Measurements from ENCODE around the gene PLXNA3.

PLXNA3 gene

GRCh38 chrX:154458954-154459778, 1.1 kb downstream of the PLXNA3 start:
- no peak for DNase-seq (ENCODE audit: low read depth)

DNA sequence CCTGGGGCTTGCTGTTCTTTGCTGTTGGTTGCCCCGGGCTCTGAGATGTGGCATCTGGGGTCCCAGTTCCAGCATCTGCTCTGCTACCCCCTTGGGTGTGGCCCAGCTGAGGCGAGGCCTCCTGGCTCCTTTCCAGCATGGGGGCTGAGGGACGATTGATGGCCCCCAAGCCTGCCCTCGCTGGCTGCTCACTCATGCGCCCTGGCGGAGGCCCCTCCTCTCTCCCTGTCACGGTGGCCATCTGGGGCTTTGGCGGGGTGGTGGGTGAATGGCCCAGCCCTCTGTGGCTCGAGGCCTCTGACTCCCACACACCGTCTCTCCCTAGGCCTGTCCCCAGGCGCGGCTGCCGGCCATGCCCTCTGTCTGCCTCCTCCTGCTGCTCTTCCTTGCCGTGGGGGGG, 1.8 kb downstream of the PLXNA3 start:
- DNase-seq (ENCODE audit: low read depth): no peak

DNA sequence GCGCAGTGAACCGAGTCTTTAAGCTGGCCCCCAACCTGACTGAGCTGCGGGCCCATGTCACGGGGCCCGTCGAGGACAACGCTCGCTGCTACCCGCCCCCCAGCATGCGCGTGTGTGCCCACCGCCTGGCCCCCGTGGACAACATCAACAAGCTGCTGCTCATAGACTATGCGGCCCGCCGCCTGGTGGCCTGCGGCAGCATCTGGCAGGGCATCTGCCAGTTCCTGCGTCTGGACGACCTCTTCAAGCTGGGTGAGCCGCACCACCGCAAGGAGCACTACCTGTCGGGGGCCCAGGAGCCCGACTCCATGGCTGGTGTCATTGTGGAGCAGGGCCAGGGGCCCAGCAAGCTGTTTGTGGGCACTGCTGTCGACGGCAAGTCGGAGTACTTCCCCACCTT, 2.2 kb downstream of the PLXNA3 start:
- DNase-seq (ENCODE audit: low read depth): no peak

DNA sequence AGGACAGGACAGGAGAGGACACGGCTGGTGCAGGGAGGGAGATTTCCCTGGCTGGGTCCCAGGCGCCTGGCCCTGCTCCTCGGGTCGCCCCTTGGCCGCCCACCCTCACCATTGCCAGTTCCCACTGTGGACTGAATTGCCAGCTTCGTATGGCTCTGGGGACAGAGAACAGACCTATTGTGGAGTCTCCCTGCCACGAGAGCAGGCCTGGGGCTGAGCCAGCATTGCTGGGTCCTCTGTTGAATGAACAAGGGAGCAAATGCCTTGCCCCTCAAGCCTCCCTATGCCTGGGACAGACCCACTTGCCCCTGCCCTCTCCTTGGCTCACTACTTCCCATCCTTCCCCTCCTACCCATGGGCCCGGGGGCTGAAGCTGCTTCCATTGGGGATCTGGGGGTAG, 4.3 kb downstream of the PLXNA3 start:
- no peak for DNase-seq (ENCODE audit: low read depth)

DNA sequence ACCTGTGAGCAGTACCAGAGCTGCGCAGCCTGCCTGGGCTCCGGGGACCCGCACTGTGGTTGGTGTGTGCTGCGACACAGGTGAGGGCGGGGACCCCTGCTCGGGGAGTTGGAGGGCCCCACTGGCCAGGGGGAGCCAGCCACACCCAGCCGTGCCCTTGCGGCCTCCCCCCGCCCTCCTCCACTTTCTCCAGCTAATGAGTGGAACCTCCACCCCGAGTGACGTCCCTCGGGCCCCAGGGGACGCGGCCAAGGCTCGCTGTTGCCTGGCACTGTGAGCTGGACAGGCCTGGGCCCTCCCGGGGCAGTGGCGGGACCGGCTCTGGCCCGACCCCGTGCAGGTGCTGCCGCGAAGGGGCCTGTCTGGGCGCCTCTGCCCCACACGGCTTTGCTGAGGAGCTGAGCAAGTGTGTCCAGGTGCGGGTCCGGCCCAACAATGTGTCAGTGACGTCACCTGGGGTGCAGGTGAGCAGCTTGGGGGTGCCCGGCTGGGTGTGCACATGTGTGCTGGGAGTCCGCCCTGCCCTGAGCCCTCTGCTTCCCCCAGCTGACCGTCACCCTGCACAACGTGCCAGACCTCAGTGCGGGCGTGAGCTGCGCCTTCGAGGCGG, 5.6 kb downstream of the PLXNA3 start:
- no peak for DNase-seq (ENCODE audit: low read depth)

DNA sequence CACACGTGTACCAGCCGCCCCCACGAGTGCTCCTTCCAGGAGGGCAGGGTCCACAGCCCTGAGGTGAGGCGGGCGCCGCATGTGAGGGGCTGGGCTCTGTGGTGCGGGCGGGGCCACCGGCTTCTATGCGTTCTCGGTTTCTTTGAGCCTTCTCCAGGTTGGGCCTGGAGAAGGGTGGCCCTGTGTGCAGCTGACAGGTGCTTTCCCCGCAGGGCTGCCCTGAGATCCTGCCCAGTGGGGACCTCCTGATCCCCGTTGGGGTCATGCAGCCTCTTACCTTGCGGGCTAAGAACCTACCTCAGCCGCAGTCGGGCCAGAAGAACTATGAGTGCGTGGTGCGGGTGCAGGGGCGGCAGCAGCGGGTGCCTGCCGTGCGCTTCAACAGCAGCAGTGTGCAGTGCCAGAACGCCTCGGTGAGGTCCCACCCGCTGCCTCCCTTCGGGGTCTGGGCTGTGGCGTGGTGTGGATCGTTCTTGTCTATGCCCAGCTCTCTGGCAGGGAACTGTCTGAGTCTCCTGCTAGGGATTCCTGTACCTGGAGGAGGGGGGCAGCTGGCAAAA, 6.8 kb downstream of the PLXNA3 start:
- no peak for DNase-seq (ENCODE audit: low read depth)

DNA sequence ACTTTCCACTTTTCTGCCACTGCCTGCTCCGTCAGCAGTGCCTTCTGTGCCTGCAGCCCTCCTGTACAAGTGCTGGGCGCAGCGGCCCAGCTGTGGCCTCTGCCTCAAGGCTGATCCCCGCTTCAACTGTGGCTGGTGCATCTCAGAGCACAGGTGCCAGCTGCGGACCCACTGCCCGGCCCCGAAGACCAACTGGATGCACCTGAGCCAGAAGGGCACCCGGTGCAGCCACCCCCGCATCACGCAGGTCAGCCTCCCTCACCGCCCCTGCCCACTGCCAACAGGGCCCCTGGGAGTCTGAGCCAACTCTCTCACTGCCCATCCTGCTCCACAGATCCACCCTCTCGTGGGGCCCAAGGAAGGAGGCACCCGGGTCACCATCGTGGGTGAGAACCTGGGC, 7.5 kb downstream of the PLXNA3 start:
- DNase-seq (ENCODE audit: low read depth): no peak

DNA sequence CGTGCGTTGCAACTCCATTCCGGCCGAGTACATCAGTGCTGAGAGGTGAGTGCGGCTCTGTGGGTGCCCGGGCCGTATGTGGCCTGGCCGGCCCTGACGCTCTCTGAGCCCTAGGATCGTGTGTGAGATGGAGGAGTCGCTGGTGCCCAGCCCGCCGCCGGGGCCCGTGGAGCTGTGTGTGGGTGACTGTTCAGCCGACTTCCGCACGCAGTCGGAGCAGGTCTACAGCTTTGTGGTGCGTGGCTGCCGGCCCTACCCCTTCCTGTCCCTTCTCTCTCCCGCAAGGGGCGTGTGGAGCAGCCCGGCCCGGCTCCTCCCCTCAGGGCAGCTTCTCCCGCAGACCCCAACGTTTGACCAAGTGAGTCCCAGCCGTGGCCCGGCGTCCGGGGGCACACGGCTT, 8.0 kb downstream of the PLXNA3 start:
- DNase-seq (ENCODE audit: low read depth): no peak

DNA sequence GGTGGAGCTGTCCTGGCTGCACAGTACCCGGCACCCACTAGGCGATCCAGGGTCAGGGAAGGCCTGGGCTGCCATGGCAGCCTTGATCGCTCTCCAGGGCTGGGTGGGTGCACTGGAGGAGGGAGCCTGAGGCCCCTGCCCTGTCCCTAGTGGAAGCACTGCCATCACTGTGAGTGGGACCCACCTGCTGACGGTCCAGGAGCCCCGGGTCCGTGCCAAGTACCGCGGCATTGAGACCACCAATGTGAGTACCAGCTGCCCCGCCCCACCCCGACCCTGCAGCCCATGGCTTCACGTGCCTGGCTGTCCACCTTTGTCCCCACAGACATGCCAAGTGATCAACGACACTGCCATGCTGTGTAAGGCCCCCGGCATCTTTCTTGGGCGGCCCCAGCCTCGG, 8.8 kb downstream of the PLXNA3 start:
- DNase-seq (ENCODE audit: low read depth): no peak

GRCh38 chrX:154467556-154467955, 9.5 kb downstream of the PLXNA3 start:
- no peak for DNase-seq (ENCODE audit: low read depth)

- no peak for DNase-seq (ENCODE audit: low read depth)
Observed at GRCh38 chrX:154468217-154468616, 10.1 kb downstream of the PLXNA3 start.

GRCh38 chrX:154469114-154469513, 11.0 kb downstream of the PLXNA3 start:
- DNase-seq (ENCODE audit: low read depth): no peak

DNA sequence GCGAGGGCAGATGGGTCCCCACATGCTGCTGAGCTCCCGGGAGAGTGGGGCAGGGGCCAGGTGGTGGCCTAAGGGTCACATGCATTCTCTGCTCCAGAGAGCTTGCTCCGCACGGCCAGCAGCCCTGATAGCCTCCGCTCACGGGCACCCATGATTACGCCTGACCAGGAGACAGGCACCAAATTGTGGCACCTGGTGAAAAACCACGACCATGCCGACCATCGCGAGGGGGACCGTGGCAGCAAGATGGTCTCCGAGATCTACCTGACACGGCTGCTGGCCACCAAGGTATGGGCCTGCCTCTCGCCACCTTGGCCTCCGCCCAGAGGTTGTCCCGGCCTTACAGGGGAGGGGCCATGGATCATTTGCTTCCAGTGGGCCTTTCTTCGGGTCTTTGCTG, 11.8 kb downstream of the PLXNA3 start:
- DNase-seq (ENCODE audit: low read depth): no peak

GRCh38 chrX:154470434-154470833, 12.4 kb downstream of the PLXNA3 start:
- DNase-seq (ENCODE audit: low read depth): no peak

DNA sequence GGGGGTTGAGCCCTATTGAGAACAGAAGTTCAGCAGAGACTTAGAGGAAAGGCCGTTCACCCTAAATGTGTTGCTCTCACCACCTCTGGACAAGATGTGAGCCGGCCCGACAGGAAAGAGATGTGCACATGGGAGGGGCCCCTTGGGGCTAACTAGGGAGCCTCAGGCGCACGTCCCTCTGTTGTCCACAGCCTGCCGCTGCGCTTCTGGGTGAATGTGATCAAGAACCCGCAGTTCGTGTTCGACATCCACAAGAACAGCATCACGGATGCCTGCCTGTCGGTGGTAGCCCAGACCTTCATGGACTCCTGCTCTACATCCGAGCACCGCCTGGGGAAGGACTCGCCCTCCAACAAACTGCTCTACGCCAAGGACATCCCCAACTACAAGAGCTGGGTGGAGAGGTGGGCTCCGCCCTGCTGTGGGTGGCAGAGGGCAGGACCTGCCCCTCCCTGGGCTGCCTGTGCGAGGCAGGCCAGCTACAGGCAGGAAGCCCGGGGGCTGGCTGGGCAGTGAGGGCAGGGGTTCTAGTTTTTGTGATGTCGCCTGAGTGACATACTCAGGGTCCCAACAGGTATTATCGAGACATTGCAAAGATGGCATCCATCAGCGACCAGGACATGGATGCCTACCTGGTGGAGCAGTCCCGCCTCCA, 13.0 kb downstream of the PLXNA3 start:
- no peak for DNase-seq (ENCODE audit: low read depth)

DNA sequence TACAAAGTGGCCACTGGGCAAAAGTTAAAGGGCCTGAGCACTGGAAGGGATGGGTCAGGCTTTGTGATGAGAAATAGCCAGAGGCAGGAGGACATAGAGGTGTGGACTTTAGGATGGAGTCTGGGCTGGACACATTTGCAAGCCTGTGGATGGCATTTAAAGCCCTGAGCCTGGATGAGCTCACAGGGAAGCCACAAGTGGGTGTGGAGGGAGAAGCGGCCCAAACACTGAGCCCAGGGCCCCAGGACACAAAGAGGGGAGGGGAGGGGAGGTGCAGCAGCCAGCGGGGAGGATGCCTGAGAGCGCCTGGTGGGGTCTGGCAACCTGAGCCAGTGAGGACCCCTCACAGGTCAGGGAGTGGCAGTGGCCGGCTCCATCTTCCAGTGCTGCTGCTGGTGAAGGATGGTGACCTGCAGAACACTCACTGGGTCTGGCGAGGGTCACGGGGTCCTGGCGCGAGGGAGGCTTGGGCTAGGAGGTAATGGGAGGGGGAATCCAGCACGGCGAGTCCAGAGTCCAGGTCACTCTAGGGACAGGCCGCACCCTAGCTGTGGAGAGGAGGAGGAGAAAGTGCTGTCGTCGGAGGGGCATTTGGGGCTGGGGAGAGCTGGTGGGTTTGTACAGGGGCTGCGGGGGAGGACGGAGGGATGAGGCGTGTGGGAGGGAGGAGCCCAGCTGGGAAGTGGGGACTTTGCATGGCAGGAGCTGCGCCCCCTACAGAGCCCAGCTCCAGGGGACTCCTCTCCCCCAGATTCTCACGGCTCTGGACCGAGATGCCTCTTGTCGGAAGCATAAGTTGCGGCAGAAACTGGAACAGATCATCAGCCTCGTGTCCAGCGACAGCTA, 14.0 kb downstream of the PLXNA3 start:
- DNase-seq (ENCODE audit: low read depth): no peak

DNA sequence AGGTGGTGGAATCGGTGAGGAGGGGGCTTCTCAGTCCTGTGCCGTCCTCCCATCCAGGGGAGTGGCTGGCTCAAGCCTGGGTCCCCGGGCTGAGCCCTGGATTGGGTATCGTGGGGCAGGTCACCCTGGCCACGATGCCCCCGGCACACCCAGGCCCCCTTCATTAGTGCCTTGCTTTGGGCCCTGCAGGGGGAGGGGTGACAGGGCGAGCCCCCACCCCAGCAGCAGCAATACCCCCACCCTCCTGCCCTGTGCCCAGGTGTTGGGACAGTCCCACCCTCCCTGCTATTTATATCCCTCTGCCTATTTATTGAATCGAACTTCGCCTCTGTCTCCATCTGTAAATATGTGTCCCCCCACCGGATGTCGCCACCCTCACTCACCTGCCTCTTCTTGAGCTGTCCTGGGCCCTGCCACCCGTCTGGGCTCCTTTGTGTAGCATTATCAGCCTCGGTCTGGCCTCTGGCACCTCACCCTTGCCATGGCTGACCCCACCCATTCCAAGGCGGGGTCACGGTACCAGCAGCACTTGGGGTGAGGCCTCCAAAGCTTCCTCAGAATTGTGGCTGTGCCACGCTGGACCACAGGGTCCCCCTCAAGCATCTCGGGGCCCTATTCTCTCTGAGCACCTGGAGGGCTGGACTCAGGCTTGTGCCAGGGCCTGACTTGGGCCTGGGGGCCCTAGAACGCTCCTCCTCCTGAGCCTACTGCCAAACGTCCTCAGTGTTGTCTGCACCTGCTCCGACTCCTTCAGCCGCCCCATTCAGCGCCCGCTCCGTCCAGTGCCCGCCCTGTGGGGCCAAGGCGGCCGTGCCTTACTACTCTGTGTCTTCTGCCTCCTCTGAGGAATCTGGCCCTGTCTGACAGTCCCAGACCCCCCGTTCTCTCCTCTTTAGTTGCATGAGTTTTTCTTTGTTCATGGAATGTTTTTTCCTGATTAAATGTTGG, 14.9 kb downstream of the PLXNA3 start:
- no peak for DNase-seq (ENCODE audit: low read depth)

DNA sequence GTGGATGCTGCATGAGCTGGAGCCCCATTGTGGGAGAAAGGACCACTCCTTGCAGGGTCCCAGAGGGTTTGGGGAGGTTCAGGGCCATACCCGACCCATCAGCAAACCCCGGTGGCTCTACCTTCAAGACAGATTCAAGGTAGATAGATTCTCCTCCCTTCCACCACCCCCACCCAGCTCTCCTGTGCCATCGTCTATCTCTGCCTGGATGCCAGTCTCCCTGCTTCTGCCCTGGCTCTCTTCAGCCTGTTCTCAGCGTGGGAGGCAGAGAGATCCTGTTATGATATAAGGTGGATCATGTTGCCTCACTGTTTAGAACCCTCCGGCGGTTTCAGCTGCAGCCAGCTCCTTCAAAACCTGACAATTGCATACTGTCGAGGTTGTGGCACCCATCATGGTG, 15.6 kb downstream of the PLXNA3 start:
- no peak for DNase-seq (ENCODE audit: low read depth)

GRCh38 chrX:154476821-154477220, 18.7 kb downstream of the PLXNA3 start:
- no peak for DNase-seq (ENCODE audit: low read depth)

- DNase-seq (ENCODE audit: low read depth): no peak
Observed at GRCh38 chrX:154477891-154478477, 19.9 kb downstream of the PLXNA3 start.
